OCI-LY1 (cell line): Measurements from ENCODE around the gene RNF34.

Experiments used
- CTCF ChIP-seq: fragments of 200-600 bp; sonication (generic), shearing (Covaris generic); IDR thresholded peaks from 2 replicates; pipeline ENCODE4 v1.5.1; 2017; ENCODE audit warnings: mild to moderate bottlenecking, antibody characterized with exemption, low read length, moderate library complexity, mixed read lengths
- EZH2 ChIP-seq: fragments of 200-600 bp; sonication (generic), shearing (Covaris generic); IDR thresholded peaks from 2 replicates; pipeline ENCODE4 v1.8.0; 2017; ENCODE audit warnings: borderline replicate concordance, mixed run types, mild to moderate bottlenecking, antibody characterized with exemption, low read length, moderate library complexity, mixed read lengths

- TF ChIP-seq CTCF (no peak), EZH2 (no peak)
Observed at GRCh38 chr12:121443911-121444841, 44.3 kb downstream of the RNF34 start.
